ENCODE measurements around the gene OIP5. TPM values are rescaled to one million over a fixed set of nuclear protein-coding genes. Genes with fewer than 3 reads are reported as not detected.
"Not testable (repeated sequence)": the region's sequence is repeated elsewhere in the genome, so short reads cannot be mapped to it uniquely, and the experiment has no call there.

The OIP5 gene
- total RNA-seq, 1 donor from 2014 or later, result 18.7 TPM

DNA sequence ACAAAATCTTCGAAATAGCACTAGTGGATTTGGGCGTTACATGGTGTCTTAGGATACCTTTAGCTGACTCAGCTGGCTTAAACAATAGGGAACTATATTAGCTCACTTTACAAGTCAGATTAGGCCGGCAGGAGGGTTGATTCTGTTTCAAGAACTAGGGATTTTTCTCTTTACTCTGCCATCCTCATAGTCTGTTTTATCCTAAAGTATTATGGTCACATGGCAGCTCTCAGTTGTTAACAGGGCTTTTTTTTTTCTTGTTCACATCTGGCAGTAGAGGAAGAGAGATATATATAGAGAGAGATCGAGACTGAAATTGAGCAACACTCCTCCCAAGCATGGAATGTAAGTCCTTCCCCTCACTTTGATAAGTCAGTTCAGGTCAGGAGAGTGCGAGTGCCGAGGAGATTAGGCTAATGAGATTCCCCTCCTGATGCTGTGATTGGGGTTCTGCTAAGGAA, 68.5 kb downstream of the OIP5 start:
- intact Hi-C loops (cut with micrococcal nuclease), result no loop called here

DNA sequence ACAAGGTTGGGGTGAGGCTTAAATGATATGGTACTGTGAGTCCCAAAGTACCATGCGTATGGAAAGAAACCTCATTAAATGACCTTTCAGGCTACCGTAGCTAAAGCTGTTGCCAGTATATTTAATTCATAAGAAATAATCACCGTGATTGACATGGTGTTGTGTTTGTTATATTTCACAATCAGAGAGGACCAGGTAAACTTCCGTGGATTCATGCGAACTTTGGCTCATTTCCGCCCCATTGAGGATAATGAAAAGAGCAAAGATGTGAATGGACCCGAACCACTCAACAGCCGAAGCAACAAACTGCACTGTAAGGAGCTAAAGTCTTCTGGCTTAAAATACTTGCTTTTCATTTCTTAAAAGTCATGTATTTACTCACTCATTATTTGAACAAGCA, 69.8 kb downstream of the OIP5 start:
- intact Hi-C loops (cut with micrococcal nuclease), result no loop called here

DNA sequence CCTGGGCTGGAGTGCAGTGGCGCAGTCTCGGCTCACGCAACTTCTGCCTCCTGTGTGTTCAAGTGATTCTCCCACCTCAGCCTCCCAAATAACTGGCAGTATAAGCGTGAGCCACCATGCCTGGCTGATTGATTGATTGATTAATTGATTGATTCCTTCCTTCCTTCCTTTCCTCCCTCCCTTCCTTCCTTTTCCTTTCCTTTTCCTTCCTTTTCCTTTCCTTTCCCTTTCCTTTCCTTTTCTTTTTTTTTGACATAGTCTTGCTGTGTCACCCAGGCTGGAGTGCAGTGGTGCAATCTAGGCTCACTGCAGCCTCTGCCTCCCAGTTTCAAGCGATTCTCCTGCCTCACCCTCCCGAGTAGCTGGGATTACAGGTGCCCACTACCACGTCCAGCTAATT, 71.5 kb downstream of the OIP5 start:
- intact Hi-C loops (cut with micrococcal nuclease), result not testable (repeated sequence)

DNA sequence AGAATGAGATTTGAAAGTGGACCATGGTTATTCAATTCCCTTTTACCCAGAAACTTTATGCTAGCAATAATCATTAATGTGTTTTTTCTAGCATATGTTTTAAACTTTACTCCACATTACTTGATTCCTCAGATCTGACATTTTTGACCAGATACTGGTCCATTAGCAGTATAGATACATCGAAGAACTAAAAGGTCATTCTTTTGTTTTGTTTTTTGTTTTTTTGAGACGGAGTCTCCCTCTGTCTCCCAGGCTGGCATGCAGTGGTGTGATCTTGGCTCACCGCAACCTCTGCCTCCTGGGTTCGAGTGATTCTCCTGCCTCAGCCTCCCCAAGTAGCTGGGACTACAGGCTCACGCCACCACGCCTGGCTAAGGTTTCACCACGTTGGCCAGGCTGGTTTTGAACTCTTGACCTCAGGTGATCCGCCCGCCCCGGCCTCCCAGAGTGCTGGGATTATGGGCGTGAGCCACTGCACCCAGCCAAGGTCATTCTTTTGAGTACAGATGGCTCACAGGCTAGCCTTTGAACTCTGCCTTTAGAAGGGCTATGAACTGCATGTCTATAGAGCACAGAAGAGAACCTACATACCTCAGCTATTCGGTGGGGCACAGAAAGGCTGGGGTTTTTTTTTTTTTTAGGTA, 72.7 kb downstream of the OIP5 start:
- intact Hi-C loops (cut with micrococcal nuclease), result no loop called here

Other genes with a start within 250 kb of the OIP5 start
- 33.1 and 33.2 TPM in 2 replicates for gene INO80, start 216.3 kb downstream of the OIP5 start, total RNA-seq
- gene EXD1, start 101.8 kb downstream of the OIP5 start, total RNA-seq, result not detected in 2 replicates
- 62.8 and 63.6 TPM in 2 replicates for gene CHP1, start 101.3 kb downstream of the OIP5 start, total RNA-seq
- 226 TPM in 2 replicates for gene NUSAP1, start 290 bp upstream of the OIP5 start, total RNA-seq
- 16.2 and 17.4 TPM in 2 replicates for gene NDUFAF1, start 69.9 kb upstream of the OIP5 start, total RNA-seq
- gene RTF1, start 84.5 kb upstream of the OIP5 start, total RNA-seq, result 37.2 and 41.1 TPM in 2 replicates
- gene ITPKA, start 161.3 kb upstream of the OIP5 start, total RNA-seq, result 0.91 and 0.93 TPM in 2 replicates
- gene LTK, start 181.2 kb upstream of the OIP5 start, total RNA-seq, result 1.4 and 1.7 TPM in 2 replicates
- gene RPAP1, start 211.7 kb upstream of the OIP5 start, total RNA-seq, result 41.5 and 42.9 TPM in 2 replicates
- gene TYRO3, start 226.6 kb upstream of the OIP5 start, total RNA-seq, result 1.3 and 2.1 TPM in 2 replicates